Thyroid gland (tissue), 4 donors: ENCODE measurements around the gene CDIP1. TPM values are rescaled to one million over a fixed set of nuclear protein-coding genes. Genes with fewer than 3 reads are reported as not detected.

Source experiments
- DNase-seq, 2 donors: peaks; one replicate each; pipeline ENCODE4 v3.0.0-alpha.2; 2019
- H3K27ac ChIP-seq, 3 donors: fragments of 200-600 bp; sonication (generic); 1 replicate in 2 of 3; 2 replicates in 1 of 3; pipeline ENCODE4 v1.5.1; 2016 to 2019; ENCODE audit warnings: mild to moderate bottlenecking in 1 of 3, moderate library complexity in 1 of 3
- H3K27me3 ChIP-seq: fragments of 200-600 bp; sonication (generic); one replicate; pipeline ENCODE4 v1.5.1; 2019
- H3K36me3 ChIP-seq, 2 donors: fragments of 200-600 bp; sonication (generic); one replicate each; pipeline ENCODE4 v1.5.1; 2016 to 2019
- H3K4me1 ChIP-seq, 2 donors: fragments of 200-600 bp; sonication (generic); one replicate each; pipeline ENCODE4 v1.5.1; 2017 to 2019
- H3K4me3 ChIP-seq, 3 donors: fragments of 200-600 bp; sonication (generic); replicated peaks in 1 of 3; 1 replicate in 2 of 3; 2 replicates in 1 of 3; pipeline ENCODE4 v1.5.1; 2016; ENCODE audit warnings: mild to moderate bottlenecking in 1 of 3
- H3K9me3 ChIP-seq: fragments of 200-600 bp; sonication (generic); one replicate; pipeline ENCODE4 v1.5.1; 2017
- CTCF ChIP-seq, 6 experiments: fragments of 200-600 bp in 3 of 6; fragments of 450-650 bp in 3 of 6; sonication (generic) in 3 of 6; IDR thresholded peaks; one replicate each; pipeline ENCODE4 v1.5.1; 2016 to 2019; ENCODE audit warnings: antibody characterized with exemption in 6 of 6, mild to moderate bottlenecking in 2 of 6, inconsistent platforms in 1 of 6, moderate library complexity in 1 of 6
- POLR2A ChIP-seq, 2 donors: fragments of 450-650 bp; IDR thresholded peaks; one replicate each; pipeline ENCODE4 v1.6.1; 2017; ENCODE audit warnings: antibody characterized with exemption in 2 of 2, mild to moderate bottlenecking in 2 of 2, moderate library complexity in 1 of 2
- whole genome bisulfite sequencing, 2 donors: methylation state at CpG; one replicate each; pipeline ENCODE4 v1.1.5; 2017; 5-methylcytosine and 5-hydroxymethylcytosine counted together
- intact Hi-C: fragments of 100-400 bp; cut with DNase I; formaldehyde crosslinking; loops from one replicate; pipeline ENCODE4 v1.15.1; 2023
- total RNA-seq, 4 donors: library from RNA; depleted of rRNA; stranded (reverse); fragments of >200 nt; gene quantifications; one replicate each; pipeline ENCODE4 v1.2.3, GENCODE V29; 2016

CDIP1 gene
- total RNA-seq, 4 donors from 2014 or later: 15.5 to 25.4 (median 25.2) TPM

- no peaks in the 10 kb centered on the region for H3K36me3 ChIP-seq
- no peak overlapping the region for H3K4me3 ChIP-seq
- H3K27ac ChIP-seq: no peak overlapping the region
- DNase-seq: no peak
- H3K4me1 ChIP-seq: no peaks in the 10 kb centered on the region
- no peaks in the 10 kb centered on the region for H3K9me3 ChIP-seq
- intact Hi-C loops: loop anchor here (5.0 kb wide), 1 partner anchor 36 kb away; no protein-coding TSS in a partner anchor
- TF ChIP-seq POLR2A (IDR thresholded peaks at IDR 0.05): no peak
- TF ChIP-seq CTCF (IDR thresholded peaks at IDR 0.05): no peak
- 86 to 89% methylated on average over 11 to 12 of the region's 13 CpGs for WGBS, 2 donors
- H3K27me3 ChIP-seq: no peaks in the 10 kb centered on the region
Observed at GRCh38 chr16:4548124-4548523, 9.6 kb upstream of the CDIP1 start.

- H3K4me1 ChIP-seq: no peaks in the 10 kb centered on the region
- H3K4me3 ChIP-seq: no peak overlapping the region
- DNase-seq: no peak
- H3K27ac ChIP-seq: no peak overlapping the region
- intact Hi-C loops: no loop called here
- TF ChIP-seq POLR2A (IDR thresholded peaks at IDR 0.05) (no peak), CTCF (IDR thresholded peaks at IDR 0.05) (no peak)
- no peaks in the 10 kb centered on the region for H3K27me3 ChIP-seq
- H3K36me3 ChIP-seq: no peaks in the 10 kb centered on the region
- 87 to 88% methylated on average over 8 of the region's 8 CpGs for WGBS, 2 donors
- H3K9me3 ChIP-seq: no peaks in the 10 kb centered on the region
Observed at GRCh38 chr16:4544473-4544872, 5.9 kb upstream of the CDIP1 start.

DNA sequence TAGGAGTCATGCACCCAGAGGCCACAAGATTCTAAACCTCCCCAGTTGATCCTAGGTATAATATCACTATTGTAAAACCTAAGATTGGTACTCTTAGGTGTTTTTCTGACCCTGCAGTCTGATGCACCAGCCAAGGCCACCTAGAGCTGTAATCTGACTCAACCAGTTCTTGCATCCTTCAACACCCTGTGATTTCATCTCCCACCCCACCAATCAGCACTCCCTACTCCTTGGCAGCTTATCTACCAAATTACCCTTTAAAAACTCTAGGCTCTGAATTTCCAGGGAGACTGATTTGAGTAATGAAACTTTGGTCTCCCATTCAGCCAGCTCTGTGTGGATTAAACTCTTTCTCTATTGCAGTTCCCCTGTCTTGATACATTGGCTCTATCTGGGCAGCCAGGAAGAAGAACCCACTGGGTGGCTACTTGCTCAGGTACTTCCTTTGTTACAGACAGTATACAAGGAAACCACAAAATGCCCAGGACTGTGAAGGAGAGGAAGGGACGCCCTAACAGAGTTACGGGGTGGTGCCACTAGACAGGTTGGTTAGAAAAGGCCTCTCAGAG lies 1.2 kb upstream of the CDIP1 start:
- H3K27me3 ChIP-seq: no peaks in the 10 kb centered on the region
- TF ChIP-seq CTCF (IDR thresholded peaks at IDR 0.05): no peak
- H3K4me1 ChIP-seq: peaks cover 25% of the 10 kb centered on the region in 2 donors
- intact Hi-C loops: no loop called here
- H3K9me3 ChIP-seq: no peaks in the 10 kb centered on the region
- no peak for DNase-seq
- 96 to 98% methylated on average over 2 of the region's 2 CpGs for WGBS, 2 donors
- no peaks in the 10 kb centered on the region for H3K36me3 ChIP-seq
- H3K27ac ChIP-seq: no peak overlapping the region
- no peak overlapping the region for H3K4me3 ChIP-seq

- Histone ChIP-seq H3K27me3 (no peaks in the 10 kb centered on the region), H3K9me3 (no peaks in the 10 kb centered on the region), H3K36me3 (no peaks in the 10 kb centered on the region), H3K4me1 (peaks cover 25% of the 10 kb centered on the region in 2 donors), H3K4me3 (peak overlapping the region; percentile 64 to 86 (median 83)), H3K27ac (peak overlapping the region; percentile 69 to 85 (median 84))
- TF ChIP-seq CTCF (IDR thresholded peaks at IDR 0.05): no peak
- TF ChIP-seq POLR2A (IDR thresholded peaks at IDR 0.05): no peak
- intact Hi-C loops: no loop called here
- DNase-seq: peak; percentile 25 to 28
- WGBS, 2 donors: 57 to 68% methylated on average over 4 to 7 of the region's 75 CpGs
Observed at GRCh38 chr16:4537376-4538343, 913 bp downstream of the CDIP1 start.
